Activated CD8-positive, alpha-beta memory T cell treated with anti-CD3 and anti-CD28 coated beads for 24 hours (primary cell): ENCODE data around the gene FGFR3.
A peak's percentile ranks its signal among the peaks of the same experiment; 100 is the strongest.

ENCODE experiments used
- DNase-seq: peaks from one replicate; pipeline ENCODE4 v3.0.0-alpha.2; 2020

The FGFR3 gene

DNA sequence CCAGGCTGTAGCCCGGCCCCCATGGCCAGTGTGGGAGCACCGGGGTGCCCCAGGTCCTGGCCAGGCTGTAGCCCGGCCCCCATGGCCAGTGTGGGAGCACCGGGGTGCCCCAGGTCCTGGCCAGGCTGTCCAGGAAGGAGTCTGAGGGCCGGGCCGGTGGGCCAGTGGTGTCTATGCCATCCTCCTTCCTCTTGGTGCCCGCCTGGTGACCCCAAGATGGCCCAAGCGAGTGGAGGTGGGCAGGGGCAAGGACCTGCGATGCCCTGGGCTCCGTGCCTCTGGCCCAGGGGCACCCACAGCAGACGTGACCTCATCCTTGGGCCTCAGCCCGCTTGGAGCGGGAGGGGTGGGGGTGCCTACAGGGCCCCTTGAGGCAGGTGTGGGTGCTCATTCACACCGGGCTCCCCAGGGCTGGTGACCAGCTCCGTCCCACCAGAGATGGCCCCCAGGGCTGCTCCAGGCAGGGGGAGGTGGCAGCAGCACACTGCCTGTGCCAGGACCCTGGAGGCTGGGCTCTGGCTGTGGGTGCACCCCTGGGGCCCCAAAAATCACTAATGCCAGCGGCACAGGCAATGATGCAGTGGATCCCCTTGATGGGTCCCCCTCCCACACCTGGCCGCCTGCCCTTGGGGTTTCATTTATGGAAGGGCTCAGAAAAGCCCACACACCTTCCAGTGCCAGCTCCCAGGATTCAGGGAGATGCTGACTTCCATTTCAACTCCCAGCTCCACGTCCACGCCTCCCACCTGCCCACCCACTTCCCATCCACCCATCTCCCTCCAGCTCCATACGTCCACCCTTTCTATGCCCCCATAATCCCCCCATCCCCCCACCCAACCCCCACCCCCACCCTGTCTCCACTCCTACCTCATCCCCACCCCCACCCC lies 36.0 kb upstream of the FGFR3 start:
- DNase-seq: no peak

DNA sequence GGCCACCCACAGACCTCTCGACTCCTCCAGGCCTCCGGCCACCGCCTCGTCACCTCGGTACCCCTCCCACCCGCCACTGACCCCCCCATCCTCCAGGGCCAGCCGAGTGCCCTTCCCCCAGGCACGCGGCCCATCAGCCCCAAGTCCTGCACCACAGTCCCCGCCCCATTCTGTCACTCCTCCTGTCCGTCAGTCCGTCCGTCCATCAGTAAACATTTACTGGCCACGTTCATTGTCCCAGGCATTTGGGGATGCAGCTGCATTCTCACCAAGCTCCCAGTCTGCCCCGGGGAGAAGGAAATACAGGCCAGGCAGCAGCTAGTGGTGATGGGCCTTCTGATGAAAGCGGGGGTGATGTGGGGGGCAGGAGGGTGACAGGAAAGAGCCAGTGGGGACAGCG lies 35.3 kb upstream of the FGFR3 start:
- no peak for DNase-seq

DNA sequence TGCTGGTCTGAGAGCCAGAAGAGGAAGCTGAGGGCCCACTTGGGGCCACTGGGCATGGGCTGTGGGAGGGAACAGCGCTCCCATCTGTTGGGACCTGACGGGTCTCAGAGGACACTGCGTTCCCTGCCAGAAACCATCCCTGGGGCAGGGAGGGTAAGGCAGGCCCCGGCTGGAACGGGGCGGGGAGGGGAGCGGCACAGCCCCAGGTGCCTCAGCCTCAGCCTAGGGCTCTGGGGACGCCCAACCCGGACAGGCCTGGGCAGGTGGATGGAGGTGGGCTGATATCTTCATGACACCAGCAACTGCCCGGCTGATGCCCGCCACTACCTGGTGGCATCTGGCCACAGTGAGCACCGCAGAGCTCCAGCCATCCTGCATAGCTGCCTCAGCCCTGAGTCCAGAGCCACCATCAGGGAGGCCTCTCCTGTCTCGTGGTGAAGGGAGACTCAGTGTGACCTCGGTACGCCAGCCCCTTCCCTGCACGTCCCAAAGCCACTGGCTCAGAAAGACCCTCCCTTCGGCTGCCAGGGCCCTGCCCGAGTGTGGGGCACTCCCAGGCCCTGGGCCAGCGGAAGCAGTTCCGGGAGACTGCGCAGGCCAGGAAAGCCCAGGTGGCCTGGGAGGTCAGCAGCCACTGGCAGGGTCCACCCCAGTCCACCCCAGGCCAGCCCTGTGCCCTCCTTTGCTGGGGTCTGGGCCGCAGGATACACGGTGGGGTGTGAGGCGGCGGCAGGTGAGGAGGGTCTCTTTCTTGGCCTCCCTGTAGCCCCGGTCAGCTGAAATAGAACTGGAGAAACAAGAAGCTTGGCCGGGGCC lies 34.6 kb upstream of the FGFR3 start:
- DNase-seq: no peak

GRCh38 chr4:1759170-1759817 lies 33.8 kb upstream of the FGFR3 start:
- DNase-seq: no peak

DNA sequence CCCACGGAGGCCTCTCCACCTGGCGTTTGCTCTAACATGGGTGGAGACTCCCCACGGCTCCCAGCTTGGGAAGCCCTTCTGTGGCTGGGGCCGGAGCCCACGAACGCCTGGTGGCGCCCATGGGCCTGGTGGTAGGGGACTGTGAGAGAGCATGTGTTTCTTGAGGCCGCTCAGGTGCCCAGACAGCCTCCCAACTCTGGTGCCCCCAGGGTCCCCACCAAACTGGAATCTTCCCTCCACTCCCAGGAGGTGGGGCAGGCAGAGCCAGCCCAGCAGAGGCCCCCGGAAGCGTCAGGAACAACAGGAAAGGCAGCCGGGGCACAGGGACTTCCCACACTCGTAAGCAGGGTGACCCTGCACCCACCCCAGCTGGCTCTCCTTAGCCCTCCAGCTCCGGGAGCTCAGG lies 33.3 kb upstream of the FGFR3 start:
- no peak for DNase-seq

- no peak for DNase-seq
Observed at GRCh38 chr4:1760521-1761071, 32.5 kb upstream of the FGFR3 start.

DNA sequence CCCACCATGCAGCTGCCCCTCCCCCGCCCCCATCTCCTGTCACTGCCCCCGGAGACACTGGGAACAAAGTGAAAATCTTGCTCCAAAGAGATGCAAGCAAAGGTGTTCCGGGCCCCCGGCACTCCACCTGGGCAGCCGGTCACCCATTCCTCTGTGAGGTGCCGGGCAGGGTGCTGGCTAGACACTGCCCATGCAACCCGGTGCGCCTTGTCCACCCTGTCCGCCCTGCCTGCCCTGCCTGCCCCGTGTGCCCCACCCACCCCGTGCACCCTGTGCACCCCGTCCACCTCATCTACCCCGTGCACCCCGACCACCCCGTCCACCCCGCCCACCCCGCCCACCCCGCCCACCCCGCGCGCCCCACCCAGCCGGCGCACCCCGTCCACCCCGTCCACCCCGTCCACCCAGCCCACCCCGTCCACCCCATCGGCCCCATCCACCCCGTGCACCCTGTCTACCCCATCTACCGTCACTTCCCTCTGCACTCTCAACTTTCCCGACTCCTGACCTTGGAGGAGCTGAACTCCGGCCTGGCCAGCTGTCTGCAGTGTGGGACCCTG lies 31.9 kb upstream of the FGFR3 start:
- DNase-seq: no peak

GRCh38 chr4:1762264-1763010 lies 30.7 kb upstream of the FGFR3 start:
- no peak for DNase-seq

DNA sequence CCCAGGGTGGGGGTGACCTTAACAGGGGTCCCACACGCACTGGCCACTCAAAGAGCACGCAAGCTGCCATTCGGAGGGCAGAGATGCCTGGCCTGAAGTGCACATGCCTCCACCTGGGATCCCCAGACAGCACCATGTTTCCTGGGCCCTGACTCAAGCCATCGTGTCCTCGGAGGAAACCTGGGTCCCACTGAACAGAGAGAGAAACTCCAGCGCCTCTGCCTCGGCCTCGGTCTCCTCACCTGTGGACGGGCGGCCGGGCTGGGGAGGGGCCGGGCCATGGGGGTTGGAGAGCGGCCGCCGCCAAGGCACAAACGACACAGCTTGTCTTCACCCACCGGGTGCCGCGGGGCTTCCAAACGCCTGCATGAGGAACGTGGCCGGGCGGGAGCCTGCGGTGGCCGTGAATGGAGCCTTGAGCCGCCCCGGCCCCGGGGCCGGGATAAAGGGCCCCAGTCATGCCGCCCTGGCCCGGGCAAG lies 30.0 kb upstream of the FGFR3 start:
- DNase-seq: no peak

- DNase-seq: no peak
Observed at GRCh38 chr4:1763550-1764080, 29.5 kb upstream of the FGFR3 start.

DNA sequence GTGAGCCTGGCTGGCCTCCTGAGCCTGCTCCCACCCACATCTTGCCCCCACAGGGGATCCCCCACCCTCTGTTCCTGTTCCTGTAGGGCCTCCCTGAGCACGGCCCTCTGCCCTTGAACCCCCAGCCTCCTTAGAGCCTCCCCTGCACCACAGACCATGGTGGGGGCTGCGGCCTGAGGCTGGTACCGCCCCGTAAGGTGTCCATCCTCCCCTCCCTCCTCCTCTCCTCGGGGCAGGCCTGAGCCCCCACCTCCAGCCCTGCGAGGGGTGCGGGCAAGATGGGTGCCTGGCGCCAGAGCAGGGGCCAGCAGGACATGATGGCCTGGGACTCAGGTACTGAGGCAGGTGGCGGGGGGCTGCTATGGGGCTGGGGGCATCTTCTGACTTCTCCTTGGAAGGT lies 28.4 kb upstream of the FGFR3 start:
- DNase-seq: no peak

DNA sequence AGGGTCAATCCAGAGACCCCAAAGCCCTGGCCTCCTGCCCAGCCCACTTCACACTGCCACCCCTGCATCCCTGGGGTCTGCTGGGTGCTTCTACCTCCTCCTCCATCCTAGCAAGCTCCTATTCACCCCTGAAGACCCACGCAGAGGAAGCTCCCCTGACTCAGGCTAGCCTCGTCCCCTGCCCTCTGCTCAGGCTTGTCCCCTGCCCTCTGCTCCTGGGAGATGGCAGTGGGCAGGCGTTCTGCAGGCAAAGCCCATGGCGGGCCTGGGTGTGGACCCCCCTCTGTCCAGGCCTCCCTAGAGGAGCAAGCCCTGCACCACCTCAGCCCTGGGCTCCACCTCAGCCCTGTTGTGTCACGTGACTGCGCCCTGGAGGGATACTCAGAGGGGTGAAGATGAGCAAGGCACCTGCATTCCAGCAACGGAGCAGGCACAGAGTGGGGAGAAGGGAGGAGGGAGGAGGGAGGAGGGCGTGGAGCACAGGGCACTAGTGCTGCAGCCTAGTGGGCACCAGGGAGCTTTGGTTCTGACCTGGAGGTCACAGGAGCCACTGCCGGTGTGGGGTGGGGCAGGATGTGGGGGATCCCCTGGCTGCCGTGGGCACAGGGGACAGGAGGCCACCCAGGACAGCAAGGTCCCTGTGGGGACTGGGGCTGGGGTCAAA lies 27.6 kb upstream of the FGFR3 start:
- DNase-seq: no peak

DNA sequence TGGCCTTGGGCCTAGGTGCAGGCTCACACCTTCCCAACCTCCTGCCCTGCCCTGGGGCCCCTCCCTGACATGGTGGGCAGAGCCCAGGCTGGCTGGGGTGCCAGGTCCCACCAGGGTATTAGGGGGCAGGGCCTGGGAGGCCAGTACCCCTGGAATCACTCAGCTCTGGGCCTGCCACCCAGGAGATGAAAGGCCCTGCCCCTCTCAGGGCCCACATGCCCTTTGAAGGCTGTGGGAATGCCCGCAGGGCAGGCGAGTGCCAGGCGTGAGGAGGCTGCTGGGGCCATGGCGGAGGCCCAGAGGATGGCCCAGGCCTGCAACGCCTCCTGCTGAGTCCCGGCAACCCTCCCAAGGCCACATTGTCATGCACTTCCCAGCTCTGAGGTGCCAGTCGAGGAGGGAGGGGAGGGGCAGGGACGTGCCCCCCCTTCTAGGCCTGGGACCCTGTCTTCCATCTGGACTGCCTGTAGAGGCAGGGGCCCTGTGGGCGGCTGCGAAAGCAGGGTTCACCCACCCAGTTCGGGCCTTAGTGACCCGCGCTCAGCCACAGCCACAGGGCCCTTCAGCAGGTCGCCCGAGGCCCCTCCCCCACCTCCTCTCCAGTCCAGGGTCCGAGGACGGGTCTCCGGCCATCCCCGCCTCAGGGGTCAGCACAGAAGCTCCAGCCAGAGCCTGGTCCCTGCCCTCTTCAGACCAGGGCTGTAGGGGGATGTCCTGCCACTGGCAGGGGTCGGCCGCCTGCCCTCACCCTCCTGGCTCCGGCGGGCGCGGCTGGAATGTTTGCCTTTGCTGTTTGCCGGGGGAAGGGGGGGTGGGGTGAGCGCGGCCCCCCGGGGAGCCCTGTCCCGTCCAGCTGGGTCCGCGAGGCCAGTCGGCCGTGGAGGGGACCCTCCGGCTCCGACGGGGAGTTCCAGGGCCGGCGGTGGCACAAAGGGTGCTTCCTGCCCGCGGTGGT lies 26.7 kb upstream of the FGFR3 start:
- no peak for DNase-seq

DNA sequence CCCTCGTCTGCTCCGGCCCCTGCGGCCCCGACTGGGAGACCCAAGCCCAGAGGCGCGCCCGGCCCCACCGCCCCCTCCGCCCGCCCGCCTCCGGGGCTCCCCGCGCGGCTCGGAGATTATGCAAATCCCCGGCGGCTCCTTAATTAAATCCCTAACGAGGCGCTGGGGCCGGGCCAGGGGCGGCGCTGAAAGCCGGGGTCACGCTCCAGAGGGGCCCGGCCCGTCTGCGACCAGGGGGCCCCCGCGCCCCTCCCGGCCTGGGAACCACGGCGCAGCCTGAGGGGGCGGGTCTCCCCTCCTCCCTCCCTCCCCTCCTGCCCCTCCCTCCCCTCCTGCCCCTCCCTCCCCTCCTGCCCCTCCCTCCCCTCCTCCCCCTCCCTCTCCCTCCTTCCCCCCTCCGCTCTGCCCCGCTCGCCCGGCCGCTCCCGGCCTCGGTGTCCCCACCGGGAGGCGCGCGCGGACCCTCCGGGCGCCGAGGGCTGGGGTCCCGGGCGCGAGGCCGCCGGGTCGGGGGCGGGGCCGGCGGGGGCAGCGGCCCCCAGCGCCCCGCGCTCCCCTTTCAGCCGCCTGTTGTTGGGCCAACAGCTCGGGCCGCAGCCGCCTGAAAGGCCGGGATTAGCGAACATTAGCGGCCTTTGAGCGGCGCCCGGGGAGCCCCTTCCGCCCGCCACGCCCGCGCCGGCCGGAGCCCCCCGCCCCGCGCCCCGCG lies 25.9 kb upstream of the FGFR3 start:
- DNase-seq: no peak

- DNase-seq: peak; percentile 67
Observed at GRCh38 chr4:1767770-1768366, 25.2 kb upstream of the FGFR3 start.

- DNase-seq: no peak
Observed at GRCh38 chr4:1768367-1769034, 24.6 kb upstream of the FGFR3 start.

GRCh38 chr4:1769692-1770091 lies 23.4 kb upstream of the FGFR3 start:
- DNase-seq: no peak

DNA sequence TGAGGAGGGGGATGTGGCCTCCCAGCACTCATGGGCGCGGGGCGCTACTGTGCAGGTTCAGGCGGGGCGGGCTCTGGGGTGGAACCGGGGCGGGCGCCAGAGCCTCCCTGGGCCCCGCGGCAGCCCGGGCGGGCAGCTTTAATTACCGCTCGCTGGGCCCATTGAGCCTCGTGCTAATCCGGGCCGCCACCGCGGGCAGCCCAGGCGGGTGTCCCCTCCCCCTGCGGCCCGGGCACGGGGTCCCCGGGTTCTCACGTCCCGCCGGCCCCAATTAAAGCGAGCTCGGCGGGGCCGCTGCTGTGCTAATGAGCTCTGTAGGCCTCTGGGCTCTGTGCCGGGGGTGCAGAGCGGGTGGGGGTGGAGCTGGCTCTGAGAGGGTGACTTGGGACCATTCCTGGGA lies 22.8 kb upstream of the FGFR3 start:
- no peak for DNase-seq
